KOPT-K1 (cell line): Measurements from ENCODE around the gene ITGB4.

ENCODE experiments used
- H3K27ac ChIP-seq: fragments of 200-600 bp; sonication (generic); 2 replicates; pipeline ENCODE4 v1.5.1; 2016; ENCODE audit warnings: antibody characterized with exemption, mild to moderate bottlenecking, low read depth, low read length; ENCODE audit not compliant: poor library complexity, severe bottlenecking
- H3K36me3 ChIP-seq: fragments of 200-600 bp; sonication (generic); 2 replicates; pipeline ENCODE4 v1.5.1; 2017; ENCODE audit warnings: antibody characterized with exemption, mild to moderate bottlenecking, low read length, moderate library complexity; ENCODE audit not compliant: insufficient read depth
- H3K9me3 ChIP-seq: fragments of 200-600 bp; sonication (generic); 2 replicates; pipeline ENCODE4 v1.5.1; 2017; ENCODE audit warnings: antibody characterized with exemption, low read length, mild to moderate bottlenecking; ENCODE audit not compliant: insufficient read depth, poor library complexity, severe bottlenecking

The ITGB4 gene

DNA sequence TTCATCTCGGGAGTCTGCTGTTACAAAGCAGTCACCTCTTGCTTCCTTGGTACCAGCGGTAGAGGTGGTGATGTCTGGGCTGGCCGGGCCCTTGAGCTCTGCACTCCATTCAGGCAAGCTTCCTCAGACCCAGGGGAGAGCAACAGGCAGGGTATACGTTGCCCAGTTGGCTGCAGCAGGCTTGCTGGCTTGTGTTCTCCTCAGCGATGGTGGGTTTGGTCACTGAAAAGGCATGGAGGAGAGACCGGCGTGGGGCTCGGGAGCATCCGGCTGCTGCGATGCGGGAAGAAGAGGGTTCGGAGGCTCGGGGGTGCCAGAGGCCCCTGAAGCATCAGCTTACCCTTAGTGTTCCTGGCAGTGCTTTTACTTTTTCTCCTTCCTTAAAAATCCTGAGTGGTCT, 28.3 kb upstream of the ITGB4 start:
- H3K9me3 ChIP-seq: no peaks in the 10 kb centered on the region
- H3K36me3 ChIP-seq: peaks cover 77% of the 10 kb centered on the region
- no peak overlapping the region for H3K27ac ChIP-seq

DNA sequence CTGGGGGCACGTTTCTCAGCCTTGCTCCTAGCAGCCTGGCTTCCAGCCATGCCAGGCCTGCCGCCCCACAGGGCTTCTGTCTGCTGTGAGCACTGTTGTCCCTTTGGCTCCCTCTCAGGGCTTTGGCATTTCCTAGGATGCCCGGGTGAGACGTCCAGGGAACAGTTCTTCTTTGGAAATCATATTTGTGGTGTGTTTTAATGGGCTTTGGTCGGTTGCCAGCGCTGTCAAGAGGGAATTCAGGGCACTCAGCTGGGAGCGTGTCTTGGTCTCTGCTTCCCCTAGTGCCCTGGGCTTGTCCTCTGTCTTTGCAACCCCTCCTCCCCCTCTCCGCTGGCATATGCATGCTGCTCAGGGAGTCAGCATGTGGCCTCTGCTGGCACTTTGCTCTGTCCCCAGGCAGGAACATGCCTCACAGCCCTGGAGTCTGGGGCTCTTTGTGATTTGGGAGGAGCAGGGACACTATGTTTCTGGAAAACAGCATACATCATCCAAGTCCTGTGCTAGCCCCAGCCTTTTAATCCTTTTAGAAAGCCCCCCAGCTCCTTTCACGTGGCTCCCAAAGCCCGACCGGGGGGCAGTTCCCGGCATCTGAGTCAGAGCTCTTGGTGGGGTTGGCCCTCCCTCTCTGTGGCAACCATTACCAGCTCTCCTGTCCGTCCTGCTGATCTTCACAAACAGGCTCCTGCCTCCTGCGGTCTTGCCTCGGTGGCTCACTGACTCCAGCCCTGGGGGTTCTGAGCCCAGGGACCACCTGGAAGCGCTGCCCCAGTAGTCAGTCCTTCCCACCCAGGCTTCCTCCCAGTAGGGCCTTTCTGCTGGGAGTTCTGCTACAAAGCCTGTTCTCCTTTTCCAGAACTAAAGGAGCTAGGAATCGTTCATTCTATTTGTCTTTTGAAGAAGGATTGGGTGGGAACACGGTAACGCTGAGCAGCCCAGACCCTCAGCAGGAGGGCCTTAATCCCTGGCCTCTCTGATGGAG, 27.5 kb upstream of the ITGB4 start:
- Histone ChIP-seq H3K36me3 (peaks cover 82% of the 10 kb centered on the region), H3K27ac (no peak overlapping the region), H3K9me3 (no peaks in the 10 kb centered on the region)

DNA sequence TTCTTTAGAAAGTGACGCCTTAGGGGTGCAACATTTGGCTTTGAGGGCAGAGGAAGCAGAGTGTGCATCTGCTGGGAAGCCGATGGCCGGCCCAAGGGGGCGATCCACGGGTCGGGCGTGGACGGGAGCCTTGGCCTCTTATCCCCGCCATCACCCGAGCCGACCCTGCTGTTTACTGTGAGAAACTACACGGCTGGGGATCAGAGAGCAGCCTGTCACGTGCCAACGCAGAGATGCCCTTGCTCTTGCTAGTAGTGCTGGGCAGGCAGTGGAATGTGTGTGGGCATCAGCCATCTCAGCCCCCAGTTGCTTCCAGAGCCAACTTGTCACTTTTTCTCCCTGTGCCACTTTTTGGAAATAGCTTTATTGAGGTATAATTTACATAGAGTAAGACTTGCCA, 26.7 kb upstream of the ITGB4 start:
- Histone ChIP-seq H3K27ac (no peak overlapping the region), H3K36me3 (peaks cover 89% of the 10 kb centered on the region), H3K9me3 (no peaks in the 10 kb centered on the region)

DNA sequence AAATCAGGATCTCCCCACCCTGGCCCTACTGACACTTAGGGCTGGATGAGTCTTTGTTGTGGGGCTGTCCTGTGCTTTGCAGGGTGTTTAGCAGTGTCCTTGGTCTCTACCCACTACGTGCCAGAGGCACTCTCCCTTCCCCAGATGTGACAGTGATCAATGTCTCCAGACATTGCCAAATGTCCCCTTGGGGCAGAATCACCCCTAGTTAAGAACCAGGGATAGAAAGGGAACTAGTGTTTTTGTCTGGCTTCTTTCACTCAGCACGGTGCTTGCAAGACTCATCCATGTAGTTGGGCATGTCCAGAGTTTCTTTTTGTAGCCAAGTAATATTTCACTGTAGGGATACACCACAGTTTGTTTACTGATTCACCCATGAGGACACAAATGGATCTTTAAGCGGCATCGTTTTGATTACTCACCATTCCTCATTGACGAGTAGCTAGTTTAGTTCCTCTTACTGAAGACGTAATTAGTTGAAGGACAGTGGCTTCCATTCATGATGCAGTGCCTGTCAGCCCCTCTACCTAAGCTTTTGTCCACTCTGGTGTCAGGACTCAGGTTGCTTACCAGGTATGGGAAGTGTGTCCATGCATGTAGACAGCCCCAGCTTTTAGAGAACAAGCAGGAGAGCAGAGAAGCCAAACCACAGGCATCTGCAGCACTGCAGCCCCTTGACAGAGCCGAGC, 26.0 kb upstream of the ITGB4 start:
- H3K9me3 ChIP-seq: no peaks in the 10 kb centered on the region
- no peak overlapping the region for H3K27ac ChIP-seq
- peaks cover 94% of the 10 kb centered on the region for H3K36me3 ChIP-seq

DNA sequence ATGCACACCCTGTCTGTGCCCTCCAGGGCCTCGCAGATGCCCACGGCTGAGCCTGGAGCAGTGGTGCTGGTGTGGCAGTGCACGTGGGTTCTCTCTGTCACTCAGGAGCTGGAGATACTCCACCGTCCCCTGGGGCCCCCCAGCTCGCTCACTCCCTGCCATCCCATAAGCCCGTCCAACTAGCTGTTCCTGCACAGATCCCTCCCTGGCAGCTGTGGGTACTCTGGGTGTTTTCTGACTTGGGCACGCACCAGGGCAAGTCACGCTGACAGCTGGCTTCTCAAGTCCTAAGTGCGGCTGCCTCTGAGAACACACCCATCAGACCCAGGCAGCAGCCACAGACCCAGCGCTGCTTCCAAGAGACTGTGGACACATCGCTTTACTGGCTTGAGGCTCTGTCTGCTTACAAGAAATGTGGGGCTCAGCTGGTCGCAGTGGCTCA, 25.4 kb upstream of the ITGB4 start:
- Histone ChIP-seq H3K9me3 (no peaks in the 10 kb centered on the region), H3K27ac (no peak overlapping the region)

DNA sequence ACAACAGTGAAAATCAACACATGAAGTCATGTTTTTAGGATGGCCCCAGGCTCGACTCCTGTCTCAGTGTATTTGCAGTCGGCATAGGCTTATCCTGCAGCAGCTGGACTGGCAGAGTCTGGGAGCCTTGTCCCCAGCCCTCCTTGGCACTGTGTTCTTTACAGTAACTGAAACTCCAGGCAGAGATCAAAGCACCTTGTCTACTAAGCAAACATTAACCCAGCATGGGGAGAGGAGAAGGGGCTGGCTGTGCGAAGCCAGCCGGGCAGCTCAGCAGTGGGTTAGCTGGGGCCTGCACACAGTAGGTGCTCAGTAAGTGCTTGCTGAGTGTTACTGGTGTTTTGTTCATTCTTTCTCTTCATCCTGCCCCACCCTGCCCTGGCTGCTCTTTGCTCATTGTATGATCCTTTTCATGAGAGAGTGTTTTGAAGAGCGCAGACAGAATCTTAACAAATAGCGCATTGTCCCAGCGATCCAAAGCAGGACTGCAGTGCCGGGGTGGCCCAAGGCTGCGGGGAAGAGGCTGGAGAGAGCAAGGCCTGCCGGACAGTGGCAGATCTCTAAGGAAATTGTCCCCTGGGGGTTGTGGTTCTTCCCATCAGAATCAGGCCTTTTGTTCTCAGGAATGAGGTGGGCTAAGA, 23.5 kb upstream of the ITGB4 start:
- H3K27ac ChIP-seq: no peak overlapping the region
- H3K36me3 ChIP-seq: peaks cover 100% of the 10 kb centered on the region
- no peaks in the 10 kb centered on the region for H3K9me3 ChIP-seq

More for the DNA sequence above, 25.4 kb upstream of the ITGB4 start:
- H3K36me3 ChIP-seq: peaks cover 94% of the 10 kb centered on the region

DNA sequence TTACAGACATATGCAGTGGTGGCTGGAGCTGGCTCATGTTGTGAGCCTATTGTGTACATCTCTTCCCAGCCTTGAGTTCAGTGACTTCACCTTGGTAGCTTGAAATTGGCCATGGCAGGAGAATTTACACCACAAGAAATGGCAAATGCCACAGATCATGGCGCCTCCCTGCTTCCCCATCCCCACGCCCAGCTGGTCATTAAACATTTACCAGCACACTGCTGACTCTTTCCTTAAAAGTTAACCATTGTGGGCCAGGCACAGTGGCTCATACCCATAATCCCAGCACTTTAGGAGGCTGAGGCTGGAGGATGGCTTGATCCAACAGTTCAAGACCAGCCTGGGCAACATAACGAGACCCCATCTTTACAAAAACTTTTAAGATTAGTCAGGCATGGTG, 22.6 kb upstream of the ITGB4 start:
- Histone ChIP-seq H3K9me3 (no peaks in the 10 kb centered on the region), H3K27ac (no peak overlapping the region), H3K36me3 (peaks cover 100% of the 10 kb centered on the region)

DNA sequence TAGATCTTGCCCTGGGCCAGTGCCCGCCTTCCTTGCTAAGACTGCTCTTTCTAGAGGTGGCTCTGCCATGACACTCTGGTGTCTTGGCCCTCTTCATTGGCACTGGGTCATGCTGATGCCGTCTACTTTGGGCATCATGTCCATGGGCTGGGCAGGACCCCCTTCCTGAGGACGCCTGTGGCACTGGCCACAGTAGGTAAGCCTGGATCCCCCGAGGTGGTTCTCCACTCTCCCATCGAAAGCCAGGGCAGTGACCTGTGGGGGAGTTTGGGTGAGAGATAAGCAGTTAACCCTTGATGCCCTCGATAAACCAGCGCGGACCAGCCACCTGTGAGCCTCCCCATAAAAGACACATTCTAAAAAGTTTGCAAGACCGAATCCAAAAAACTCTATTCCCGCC, 20.0 kb upstream of the ITGB4 start:
- Histone ChIP-seq H3K27ac (no peak overlapping the region), H3K36me3 (peaks cover 100% of the 10 kb centered on the region), H3K9me3 (no peaks in the 10 kb centered on the region)

DNA sequence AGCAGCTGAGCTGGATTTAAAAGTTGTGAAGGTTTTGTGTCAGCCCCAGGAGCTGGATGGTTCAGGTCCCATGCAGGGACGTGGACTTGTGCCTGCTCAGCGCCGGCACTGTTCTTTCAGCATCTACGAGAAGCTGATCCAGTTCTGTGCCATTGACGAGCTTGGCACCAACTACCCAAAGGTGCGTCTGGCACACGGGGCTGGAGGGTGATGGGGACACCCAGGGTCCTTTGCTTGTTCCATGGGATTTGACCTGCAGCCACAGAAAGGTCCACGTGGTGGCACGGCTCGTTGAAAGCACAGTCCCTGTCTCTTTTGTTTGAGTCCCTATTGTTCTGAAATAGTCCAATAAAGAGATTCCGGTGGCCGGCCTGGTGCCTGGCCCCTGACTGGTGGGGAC, 18.1 kb upstream of the ITGB4 start:
- peaks cover 100% of the 10 kb centered on the region for H3K36me3 ChIP-seq
- no peaks in the 10 kb centered on the region for H3K9me3 ChIP-seq
- no peak overlapping the region for H3K27ac ChIP-seq

DNA sequence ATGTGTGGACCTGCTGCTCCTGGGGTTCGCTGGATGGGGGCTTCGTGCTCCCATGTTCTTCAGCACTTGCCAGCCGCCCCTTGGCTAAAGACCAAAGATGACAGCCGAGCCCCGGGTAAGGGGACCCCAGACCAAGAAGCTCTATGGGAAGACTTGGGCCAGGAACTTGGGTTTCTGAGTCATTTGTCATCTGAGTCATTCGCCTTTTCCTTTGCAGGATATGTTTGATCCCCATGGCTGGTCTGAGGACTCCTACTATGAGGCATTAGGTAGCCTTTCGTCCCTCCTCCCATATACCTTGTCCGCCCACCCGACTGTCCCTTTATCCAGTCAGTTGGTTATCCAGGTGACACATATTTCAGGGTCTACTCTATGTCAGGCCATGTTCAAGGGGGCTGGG, 17.7 kb upstream of the ITGB4 start:
- peaks cover 100% of the 10 kb centered on the region for H3K36me3 ChIP-seq

DNA sequence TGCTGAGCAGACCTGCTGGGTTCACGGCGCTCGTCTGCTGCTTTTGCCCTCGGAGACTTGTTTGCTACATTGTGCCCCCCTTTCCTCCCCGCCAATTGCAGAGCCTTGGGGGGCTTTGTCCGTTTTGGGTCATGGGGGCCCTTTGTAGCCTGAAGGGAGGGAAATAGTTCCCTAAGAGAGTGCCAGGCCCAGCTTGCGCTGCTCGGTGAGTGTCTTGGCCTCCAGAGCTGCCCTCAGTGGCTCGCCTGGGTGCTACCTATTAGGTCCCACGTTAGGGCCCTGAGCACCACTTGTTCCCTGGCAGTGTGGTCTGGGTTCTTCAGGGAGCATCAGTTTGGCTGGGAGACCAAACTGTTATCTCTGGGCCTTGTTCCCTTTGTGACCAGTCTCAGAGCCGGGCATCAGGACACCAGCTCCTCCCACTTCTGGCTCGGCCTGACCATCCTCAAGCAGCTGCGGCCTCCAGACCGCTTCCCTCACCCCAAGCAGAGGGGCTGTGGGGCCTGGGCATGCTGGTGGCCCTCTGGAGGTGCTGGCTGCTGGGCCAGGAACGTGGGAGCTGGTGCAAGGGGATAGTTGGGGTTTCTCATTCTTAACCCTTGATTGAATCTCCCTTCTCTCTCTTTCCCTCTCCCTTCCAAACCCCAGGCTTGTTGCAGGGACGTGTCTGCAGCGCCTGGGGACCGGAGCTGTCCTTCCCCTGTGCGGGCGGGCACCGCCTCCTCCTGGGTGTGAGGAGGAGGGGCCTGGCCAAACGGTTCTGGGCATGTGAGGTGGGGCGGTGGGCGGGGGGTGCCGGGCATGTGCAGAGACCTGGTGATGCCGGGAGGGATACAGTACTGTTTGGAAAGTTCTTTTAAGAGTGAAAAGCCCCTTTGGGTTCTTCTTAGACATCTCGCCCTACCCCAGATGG, 16.0 kb upstream of the ITGB4 start:
- H3K9me3 ChIP-seq: no peaks in the 10 kb centered on the region
- no peak overlapping the region for H3K27ac ChIP-seq
- peaks cover 87% of the 10 kb centered on the region for H3K36me3 ChIP-seq

More for the DNA sequence above, 17.7 kb upstream of the ITGB4 start:
- no peaks in the 10 kb centered on the region for H3K9me3 ChIP-seq
- H3K27ac ChIP-seq: no peak overlapping the region

DNA sequence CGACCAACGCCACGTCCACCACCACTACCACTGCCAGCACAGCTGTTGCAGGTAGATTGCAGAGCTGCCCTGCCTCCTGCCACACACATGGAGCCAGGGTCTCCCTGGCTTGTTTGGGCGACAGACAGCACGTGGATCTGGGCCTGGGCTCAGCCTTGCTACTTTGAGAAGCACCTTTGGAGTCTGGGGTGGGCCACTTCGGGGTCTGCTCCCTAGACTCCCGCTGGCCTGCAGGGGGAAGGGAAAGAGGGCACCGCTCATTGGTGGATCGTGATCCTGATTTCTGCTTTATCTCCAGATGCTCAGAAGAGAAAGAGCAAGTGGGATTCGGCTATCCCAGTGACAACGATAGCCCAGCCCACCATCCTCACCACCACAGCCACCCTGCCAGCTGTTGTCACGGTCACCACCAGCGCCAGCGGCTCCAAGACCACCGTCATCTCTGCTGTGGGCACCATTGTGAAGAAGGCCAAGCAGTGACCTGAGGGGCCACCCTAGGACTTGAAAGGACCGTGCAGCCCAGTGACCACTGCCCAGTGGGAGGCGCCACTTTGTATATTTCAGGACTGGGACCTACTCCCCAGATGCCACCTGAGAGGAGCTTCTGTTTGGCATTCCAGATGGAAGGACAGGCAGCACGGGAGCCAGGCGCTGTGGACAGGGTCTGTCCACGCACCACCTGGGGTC, 15.1 kb upstream of the ITGB4 start:
- Histone ChIP-seq H3K27ac (no peak overlapping the region), H3K9me3 (no peaks in the 10 kb centered on the region), H3K36me3 (peaks cover 78% of the 10 kb centered on the region)

DNA sequence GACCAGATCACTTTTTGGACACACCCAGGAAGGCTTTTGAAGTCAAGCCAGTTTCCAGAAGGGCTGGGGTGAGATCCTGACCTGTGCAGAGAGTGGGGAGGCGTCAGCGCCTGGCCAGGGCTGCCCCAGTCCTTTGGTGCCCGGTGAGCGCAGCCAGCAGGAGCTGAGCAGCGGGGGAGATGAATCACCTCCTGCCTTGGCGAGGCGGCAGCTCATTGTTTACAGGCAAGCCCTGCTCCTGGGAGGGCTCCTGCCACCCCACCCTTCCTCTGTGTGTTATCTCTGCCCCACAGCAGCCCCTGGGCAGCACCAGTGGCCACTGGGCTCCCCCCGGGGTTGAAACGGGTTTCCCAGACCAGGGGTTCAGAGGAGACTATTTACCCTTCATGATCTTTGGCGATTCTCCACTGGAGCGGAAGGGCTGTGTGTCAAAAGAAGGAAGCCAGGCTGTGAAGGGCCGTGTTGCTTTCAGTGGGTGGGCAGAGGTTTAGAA, 14.1 kb upstream of the ITGB4 start:
- Histone ChIP-seq H3K27ac (no peak overlapping the region), H3K9me3 (no peaks in the 10 kb centered on the region), H3K36me3 (peaks cover 68% of the 10 kb centered on the region)

DNA sequence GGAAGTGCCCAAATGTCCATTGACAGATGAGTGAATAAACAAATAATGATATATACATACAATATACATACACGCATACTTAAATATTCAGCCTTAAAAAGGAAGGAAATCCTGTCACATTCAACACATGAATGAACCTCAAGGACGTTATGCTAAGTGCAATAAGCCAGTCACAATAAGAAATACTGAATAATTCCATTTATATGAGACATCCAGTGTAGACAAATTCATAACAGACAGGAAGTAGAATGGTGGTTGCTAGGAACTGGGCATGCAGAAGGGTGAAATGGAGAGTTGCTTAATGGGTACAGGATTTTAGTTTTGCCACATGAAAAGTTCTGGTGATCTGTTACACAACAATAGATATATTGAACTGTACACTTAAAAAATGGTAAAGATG, 8.8 kb upstream of the ITGB4 start:
- peaks cover 15% of the 10 kb centered on the region for H3K36me3 ChIP-seq
- no peaks in the 10 kb centered on the region for H3K9me3 ChIP-seq
- H3K27ac ChIP-seq: no peak overlapping the region
